ENCODE measurements around the gene ATP5PF.

GRCh38 chr21:25752416-25752815 lies 17.7 kb upstream of the ATP5PF start:
- no peak for TF ChIP-seq CTCF (conservative IDR thresholded peaks at IDR 0.05 in 1 of 2, IDR thresholded peaks at IDR 0.05 in 1 of 2; ENCODE audit: extremely low read depth in 1 of 2, insufficient read depth in 1 of 2, low read depth in 1 of 2, low read length in 2 of 2)
- TF ChIP-seq EZH2 (IDR thresholded peaks at IDR 0.05; ENCODE audit: borderline replicate concordance, low read length), result no peak

Data from mammary epithelial cell (primary cell).